A673 (cell line): Measurements from ENCODE around the gene STX18. TPM values are rescaled to one million over a fixed set of nuclear protein-coding genes. Genes with fewer than 3 reads are reported as not detected.

ENCODE experiments used
- BruUV-seq: library from RNA; stranded (reverse); fragments of 400-500 nt; replicated peaks from 2 replicates; lab custom pipeline; 2021; lab: Mats Ljungman, UMichigan
- CTCF ChIA-PET: fragments of 300-600 bp; sonication (Branson Sonifier 250); formaldehyde crosslinking; loops from one replicate; lab custom pipeline; 2022; ENCODE audit warnings: antibody characterized with exemption; lab: Charles Lee
- POLR2A ChIA-PET: fragments of 300-600 bp; sonication (Branson Sonifier 250); formaldehyde crosslinking; loops from one replicate; lab custom pipeline; 2022; ENCODE audit warnings: antibody characterized with exemption; ENCODE audit not compliant: low non-redundant PET; lab: Charles Lee
- DNase-seq: peaks from one replicate; pipeline ENCODE4 v3.0.0-alpha.2; 2015; ENCODE audit warnings: low spot score
- H3K27ac ChIP-seq: fragments of 200-600 bp; sonication (generic); 2 replicates; pipeline ENCODE4 v1.5.1; 2016; ENCODE audit warnings: mixed run types, low read depth, mild to moderate bottlenecking, mixed read lengths, antibody characterized with exemption, low read length; ENCODE audit not compliant: poor library complexity, severe bottlenecking
- H3K27me3 ChIP-seq: fragments of 200-600 bp; sonication (generic); replicated peaks from 2 replicates; pipeline ENCODE4 v1.6.1; 2017; ENCODE audit warnings: mixed run types, low read depth, mild to moderate bottlenecking, mixed read lengths, antibody characterized with exemption, low read length; ENCODE audit not compliant: insufficient read depth, poor library complexity
- H3K36me3 ChIP-seq: fragments of 200-600 bp; sonication (generic); 2 replicates; pipeline ENCODE4 v1.6.1; 2016; ENCODE audit warnings: mixed run types, mild to moderate bottlenecking, mixed read lengths, antibody characterized with exemption, low read length; ENCODE audit not compliant: insufficient read depth, poor library complexity, severe bottlenecking
- H3K4me1 ChIP-seq: fragments of 200-600 bp; sonication (generic); 2 replicates; pipeline ENCODE4 v1.6.1; 2017; ENCODE audit warnings: mixed run types, mild to moderate bottlenecking, mixed read lengths, antibody characterized with exemption, low read length; ENCODE audit not compliant: insufficient read depth, poor library complexity, severe bottlenecking
- H3K4me3 ChIP-seq: fragments of 200-600 bp; sonication (generic); 2 replicates; pipeline ENCODE4 v1.5.1; 2016; ENCODE audit warnings: low read depth, mixed run types, mild to moderate bottlenecking, mixed read lengths, low read length; ENCODE audit not compliant: poor library complexity, severe bottlenecking
- H3K9me3 ChIP-seq: fragments of 200-600 bp; sonication (generic); 2 replicates; pipeline ENCODE4 v1.6.1; 2016; ENCODE audit warnings: mixed run types, low read depth, mild to moderate bottlenecking, mixed read lengths, antibody characterized with exemption, low read length; ENCODE audit not compliant: poor library complexity, severe bottlenecking
- EZH2 ChIP-seq: fragments of 200-600 bp; sonication (generic); IDR thresholded peaks from 2 replicates; pipeline ENCODE4 v1.6.1; 2017; ENCODE audit warnings: borderline replicate concordance, low read depth, mild to moderate bottlenecking, mixed read lengths, antibody characterized with exemption, low read length; ENCODE audit not compliant: poor library complexity, severe bottlenecking
- intact Hi-C: fragments of 100-400 bp; cut with micrococcal nuclease; formaldehyde crosslinking; loops from one replicate; pipeline ENCODE4 v1.10.0; 2022; ENCODE audit not compliant: unreplicated experiment
- total RNA-seq: library from RNA; stranded (reverse); gene quantifications from 2 replicates; pipeline ENCODE4 v1.2.3, GENCODE V29; 2021
- TF ChIP-seq, protein P1 (sequence below): fragments of 300-800, 200-600 bp; sonication (generic); conservative IDR thresholded peaks from 2 replicates; pipeline ENCODE4 v1.5.1; 2017; ENCODE audit warnings: low read depth, mild to moderate bottlenecking, antibody characterized with exemption, low read length, moderate library complexity, mixed read lengths

STX18 gene
- total RNA-seq, 1 experiment from 2014 or later, result 34.3 TPM

DNA sequence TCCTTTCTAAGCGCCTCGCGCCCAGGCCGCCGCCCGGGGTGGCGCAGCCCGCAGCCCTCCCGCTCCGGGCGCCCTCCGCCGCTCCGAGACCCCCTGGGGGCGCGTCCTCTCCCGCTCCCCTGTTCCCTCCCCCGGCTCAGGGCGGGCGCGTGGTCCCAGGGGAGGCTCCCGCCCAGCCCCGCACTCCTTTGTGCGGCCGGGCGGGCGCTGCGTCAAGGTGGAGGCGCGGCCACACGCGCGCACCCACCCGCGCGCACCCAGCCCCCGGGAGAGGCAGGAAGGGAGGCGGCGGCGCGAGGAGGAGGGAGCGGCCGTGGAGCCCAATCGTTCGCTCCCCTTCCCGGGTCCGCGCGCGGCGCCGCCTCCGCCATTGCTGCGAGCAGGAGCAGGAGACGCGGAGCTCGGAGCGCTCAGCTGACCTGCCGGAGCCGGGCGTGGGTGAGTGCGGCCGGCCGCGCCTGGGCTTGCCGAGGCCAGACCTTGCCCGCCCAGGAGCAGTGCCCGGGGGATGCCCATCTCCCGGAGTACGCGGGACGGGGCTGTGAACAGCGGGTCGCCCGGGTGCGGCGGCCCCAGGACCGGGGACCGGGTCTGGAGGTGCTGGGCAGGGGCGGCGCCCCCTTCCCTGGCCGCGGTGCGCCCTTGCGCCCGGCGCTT is 155.0 kb downstream of the STX18 start, which contains the start of gene NSG1:
Gene NSG1 (plus strand): TSS at position 367 of the 657 bp plus-strand sequence. CDS start 528 bp downstream, outside the sequence.
- no peak within 1 kb of the TSS for H3K27ac ChIP-seq
- no peaks in the 10 kb centered on the region for H3K9me3 ChIP-seq
- POLR2A ChIA-PET, result no interaction called here

DNA sequence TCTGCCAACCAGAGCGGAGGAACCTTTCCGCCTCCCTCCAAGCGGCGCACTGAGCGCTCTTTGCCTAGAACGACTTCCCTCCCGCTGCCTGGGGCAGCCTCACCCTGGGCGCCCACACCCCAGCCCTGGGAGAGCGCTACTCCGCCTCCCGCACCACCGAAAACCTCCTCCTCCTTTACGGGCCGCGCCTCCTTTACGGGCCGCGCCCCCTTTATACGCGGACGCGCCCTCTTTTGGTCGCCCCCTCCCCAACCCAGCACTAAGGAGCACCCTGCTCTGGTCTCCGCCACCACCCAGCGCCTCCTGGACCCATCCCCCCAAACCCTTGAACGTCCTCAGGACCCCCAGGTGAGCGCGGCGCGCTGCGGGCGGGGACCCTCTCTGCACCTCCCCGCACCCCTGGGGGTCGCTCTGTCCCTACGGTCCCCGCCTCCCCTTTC is 155.5 kb downstream of the STX18 start:
- Histone ChIP-seq H3K36me3 (no peaks in the 10 kb centered on the region), H3K4me3 (peak overlapping the region; percentile 55), H3K27me3 (peaks cover 66% of the 10 kb centered on the region), H3K27ac (no peak overlapping the region), H3K9me3 (no peaks in the 10 kb centered on the region), H3K4me1 (peaks cover 16% of the 10 kb centered on the region)
- no TSS peak for BruUV-seq
- ChIA-PET POLR2A (no interaction called here), CTCF (no interaction called here)
- peak; percentile 46 for DNase-seq
- intact Hi-C loops, result loop anchor here (5.0 kb wide), 1 partner anchor 46 kb away; no protein-coding TSS in a partner anchor
- TF ChIP-seq EZH2, result no peak
- TF ChIP-seq, protein P1, sequence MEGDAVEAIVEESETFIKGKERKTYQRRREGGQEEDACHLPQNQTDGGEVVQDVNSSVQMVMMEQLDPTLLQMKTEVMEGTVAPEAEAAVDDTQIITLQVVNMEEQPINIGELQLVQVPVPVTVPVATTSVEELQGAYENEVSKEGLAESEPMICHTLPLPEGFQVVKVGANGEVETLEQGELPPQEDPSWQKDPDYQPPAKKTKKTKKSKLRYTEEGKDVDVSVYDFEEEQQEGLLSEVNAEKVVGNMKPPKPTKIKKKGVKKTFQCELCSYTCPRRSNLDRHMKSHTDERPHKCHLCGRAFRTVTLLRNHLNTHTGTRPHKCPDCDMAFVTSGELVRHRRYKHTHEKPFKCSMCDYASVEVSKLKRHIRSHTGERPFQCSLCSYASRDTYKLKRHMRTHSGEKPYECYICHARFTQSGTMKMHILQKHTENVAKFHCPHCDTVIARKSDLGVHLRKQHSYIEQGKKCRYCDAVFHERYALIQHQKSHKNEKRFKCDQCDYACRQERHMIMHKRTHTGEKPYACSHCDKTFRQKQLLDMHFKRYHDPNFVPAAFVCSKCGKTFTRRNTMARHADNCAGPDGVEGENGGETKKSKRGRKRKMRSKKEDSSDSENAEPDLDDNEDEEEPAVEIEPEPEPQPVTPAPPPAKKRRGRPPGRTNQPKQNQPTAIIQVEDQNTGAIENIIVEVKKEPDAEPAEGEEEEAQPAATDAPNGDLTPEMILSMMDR, result no peak

More for the DNA sequence above, 155.0 kb downstream of the STX18 start, which contains the start of gene NSG1:
- no TSS peak for BruUV-seq
- CTCF ChIA-PET, result no interaction called here
- H3K27me3 ChIP-seq, result peaks cover 66% of the 10 kb centered on the region
- intact Hi-C loops, result loop anchor here (5.0 kb wide), 1 partner anchor 45 kb away; no protein-coding TSS in a partner anchor
- no peaks in the 10 kb centered on the region for H3K36me3 ChIP-seq
- H3K4me1 ChIP-seq, result peaks cover 16% of the 10 kb centered on the region
- no peak for TF ChIP-seq EZH2
- peak within 1 kb of the TSS; percentile 55 for H3K4me3 ChIP-seq
- peak; percentile 33 for DNase-seq

DNA sequence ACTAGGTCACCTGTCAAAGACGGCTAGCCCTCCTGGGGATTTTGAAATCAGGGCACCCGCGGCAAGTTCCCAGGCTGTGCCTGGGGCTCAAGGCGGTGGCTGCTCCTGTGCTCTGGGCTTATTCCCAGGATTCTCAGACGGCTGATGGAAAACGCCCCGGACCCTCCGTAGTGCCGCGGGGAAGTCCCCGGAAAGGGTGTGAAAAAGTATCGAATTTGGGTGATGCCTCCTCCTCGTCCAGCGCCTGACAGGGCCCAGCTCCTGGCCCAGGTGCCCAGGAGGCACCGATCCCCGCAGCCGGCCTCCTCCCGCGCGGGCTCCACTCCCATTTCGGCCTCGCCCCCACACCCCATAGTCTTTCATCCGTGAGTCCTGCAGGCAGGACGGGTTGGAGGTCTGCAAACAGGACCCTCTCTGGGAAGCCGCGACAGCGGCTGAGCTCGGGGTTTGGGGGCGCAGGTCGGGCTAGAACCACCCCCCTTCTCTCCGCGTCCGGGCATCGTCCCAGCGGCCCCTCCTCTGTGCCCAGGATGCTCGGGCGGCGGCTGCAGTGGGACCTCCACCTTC is 156.0 kb downstream of the STX18 start:
- H3K4me3 ChIP-seq, result peak overlapping the region; percentile 55
- H3K9me3 ChIP-seq, result no peaks in the 10 kb centered on the region
- ChIA-PET POLR2A (no interaction called here), CTCF (no interaction called here)
- no TSS peak for BruUV-seq
- peaks cover 16% of the 10 kb centered on the region for H3K4me1 ChIP-seq
- TF ChIP-seq, protein P1, result no peak
- no peak for TF ChIP-seq EZH2
- no peak overlapping the region for H3K27ac ChIP-seq
- H3K36me3 ChIP-seq, result no peaks in the 10 kb centered on the region
- no peak for DNase-seq
- intact Hi-C loops, result loop anchor here (5.0 kb wide), 1 partner anchor 46 kb away; no protein-coding TSS in a partner anchor
- H3K27me3 ChIP-seq, result peaks cover 71% of the 10 kb centered on the region
